GM21825 (cell line): ENCODE measurements around the gene PON3.

Experiments
- ATAC-seq: cut with Tn5 transposase; IDR thresholded peaks from one replicate; pipeline ENCODE4 v1.9.1; 2021; ENCODE audit warnings: mild to moderate bottlenecking, moderate library complexity; ENCODE audit not compliant: unreplicated experiment

PON3 gene

GRCh38 chr7:95309951-95310350 is 86.2 kb downstream of the PON3 start:
- no peak for ATAC-seq
